Body of pancreas (tissue), 4 donors: Measurements from ENCODE around the gene PRG2.

Experiments
- CTCF ChIP-seq, 7 experiments: fragments of 450-650 bp in 4 of 7; fragments of 200-600 bp in 3 of 7; sonication (generic) in 3 of 7; IDR thresholded peaks; one replicate each; pipeline ENCODE4 v1.5.1; 2016 to 2019; ENCODE audit warnings: antibody characterized with exemption in 7 of 7
- POLR2A ChIP-seq, 3 donors: fragments of 450-650 bp; IDR thresholded peaks; one replicate each; pipeline ENCODE4 v1.6.1; 2016; ENCODE audit warnings: antibody characterized with exemption in 3 of 3, mild to moderate bottlenecking in 2 of 3

GRCh38 chr11:57370251-57370650, 20.2 kb downstream of the PRG2 start:
- TF ChIP-seq POLR2A (IDR thresholded peaks at IDR 0.05) (no peak), CTCF (IDR thresholded peaks at IDR 0.05) (no peak)
